Epithelial cell of proximal tubule (primary cell): ENCODE measurements around the gene SLC31A2. TPM values are rescaled to one million over a fixed set of nuclear protein-coding genes. Genes with fewer than 3 reads are reported as not detected.
"Not testable (repeated sequence)": the region's sequence is repeated elsewhere in the genome, so short reads cannot be mapped to it uniquely, and the experiment has no call there.

Experiments
- DNase-seq: peaks from one replicate; pipeline ENCODE4 v3.0.0-alpha.2; 2011; ENCODE audit warnings: low read depth
- H3K4me3 ChIP-seq: 2 replicates; pipeline ENCODE4 v1.5.1; 2011; ENCODE audit warnings: low read depth, mild to moderate bottlenecking, low read length
- CTCF ChIP-seq: conservative IDR thresholded peaks from 2 replicates; pipeline ENCODE4 v1.5.1; 2012; ENCODE audit warnings: low read depth, mild to moderate bottlenecking, low read length
- total RNA-seq: library from RNA; depleted of rRNA; stranded (reverse); fragments of >200 nt; gene quantifications from 2 replicates; pipeline ENCODE4 v1.2.3, GENCODE V29; 2015

SLC31A2 gene
- total RNA-seq, 1 donor from 2014 or later, result 3.7 TPM

GRCh38 chr9:113129884-113130283, 20.9 kb upstream of the SLC31A2 start:
- TF ChIP-seq CTCF, result no peak
- H3K4me3 ChIP-seq, result no peak overlapping the region
- no peak for DNase-seq

DNA sequence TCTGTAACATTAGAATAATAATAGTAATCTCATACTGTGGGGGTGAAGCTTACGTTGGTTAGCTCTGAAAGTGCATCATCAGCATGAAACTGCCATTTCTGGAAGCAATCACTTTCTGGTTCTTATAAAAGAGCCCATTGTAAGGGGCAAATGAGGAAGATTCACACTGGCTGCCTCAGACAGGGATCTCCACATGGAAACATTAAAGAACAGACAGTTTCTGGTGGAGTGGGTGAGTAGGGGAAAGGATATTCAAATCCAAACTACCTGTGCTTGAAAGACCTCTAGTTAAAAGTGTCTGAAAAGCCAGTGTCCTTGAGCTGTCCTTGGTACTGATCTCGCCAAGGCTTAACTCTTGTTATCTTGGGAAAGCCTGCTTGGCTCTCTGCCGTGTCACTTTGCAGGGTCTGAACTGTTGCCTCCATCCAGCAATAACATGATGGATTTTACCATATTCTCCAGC, 19.1 kb upstream of the SLC31A2 start:
- no peak for DNase-seq
- no peak overlapping the region for H3K4me3 ChIP-seq
- no peak for TF ChIP-seq CTCF

DNA sequence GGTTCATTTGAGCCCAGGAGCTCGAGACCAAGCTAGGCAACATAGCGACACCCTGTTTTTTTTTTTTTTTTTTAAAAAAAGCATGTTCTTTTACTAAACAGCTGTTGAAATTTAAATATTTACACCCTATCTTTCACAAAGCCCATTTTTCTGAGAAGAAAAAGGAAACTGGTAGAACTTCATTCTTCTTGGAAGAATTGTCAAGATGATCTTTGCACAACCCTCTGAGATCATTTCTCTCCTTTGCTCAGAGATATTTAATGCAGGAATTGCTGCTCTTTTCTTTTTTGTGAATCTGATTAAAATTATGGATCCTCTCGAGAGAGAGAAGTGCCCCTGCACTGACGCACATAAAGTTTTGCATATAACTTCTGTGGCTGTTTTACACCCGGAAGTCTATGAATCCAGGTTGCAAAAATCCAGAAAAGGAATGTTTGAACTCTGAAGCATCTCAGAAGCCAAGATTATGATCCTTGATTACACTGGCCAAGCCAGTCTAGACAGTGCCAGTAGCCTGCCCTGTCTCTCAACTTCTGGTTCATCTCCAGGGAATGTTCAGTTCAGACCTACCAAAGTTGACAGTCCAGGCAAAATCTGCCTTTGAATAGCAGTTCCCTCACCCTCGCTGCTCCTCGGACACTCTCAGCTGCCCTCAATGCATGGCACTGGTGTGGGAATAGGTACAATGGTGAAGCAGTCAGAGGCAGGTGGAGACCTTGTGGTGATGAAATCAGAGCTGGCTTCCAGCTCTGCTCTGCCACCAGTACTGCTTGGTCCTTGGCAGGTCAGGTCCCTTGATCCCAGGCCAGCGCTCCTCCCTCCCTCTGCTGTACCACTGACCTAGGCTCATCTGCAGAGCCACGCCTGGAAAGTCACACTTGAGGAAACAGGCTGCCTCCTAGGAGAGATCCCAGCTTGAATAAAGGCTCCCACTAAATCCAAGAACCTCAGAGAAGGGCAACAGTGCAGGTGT, 13.3 kb upstream of the SLC31A2 start:
- TF ChIP-seq CTCF, result no peak

GRCh38 chr9:113138760-113139159, 12.0 kb upstream of the SLC31A2 start:
- no peak for TF ChIP-seq CTCF
- DNase-seq, result no peak
- H3K4me3 ChIP-seq, result no peak overlapping the region

More for the DNA sequence above, 13.3 kb upstream of the SLC31A2 start:
- DNase-seq, result no peak
- H3K4me3 ChIP-seq, result no peak overlapping the region

DNA sequence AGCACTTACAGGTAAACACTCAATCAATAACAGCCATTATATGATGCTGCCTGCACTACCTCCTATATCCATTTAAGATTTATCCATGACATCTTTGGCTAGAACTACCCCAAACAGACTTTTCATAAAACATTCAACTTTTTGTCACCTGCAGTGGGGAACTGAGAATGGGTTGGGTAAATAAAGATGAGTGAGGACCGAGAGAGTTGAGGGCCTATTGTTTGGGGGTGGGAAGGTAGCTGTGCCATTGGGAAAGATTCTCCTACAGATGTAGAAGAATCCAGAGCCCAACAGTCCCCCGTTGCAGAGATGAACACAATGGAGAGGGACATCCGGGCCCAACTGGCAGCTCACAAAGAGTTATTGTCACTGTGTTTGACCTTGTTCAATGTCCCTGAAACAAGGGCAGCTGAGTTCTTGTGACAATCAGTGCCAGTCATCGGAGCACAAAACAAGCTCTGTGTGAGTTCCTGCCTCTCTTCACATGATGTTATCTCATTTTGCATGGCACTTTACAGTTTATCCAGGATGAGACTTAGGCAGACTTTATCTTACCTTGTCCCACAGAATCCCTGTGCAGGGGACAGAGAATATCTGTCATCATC, 11.5 kb upstream of the SLC31A2 start:
- no peak for DNase-seq
- TF ChIP-seq CTCF, result no peak
- H3K4me3 ChIP-seq, result no peak overlapping the region

GRCh38 chr9:113139953-113140352, 10.9 kb upstream of the SLC31A2 start:
- no peak overlapping the region for H3K4me3 ChIP-seq
- no peak for DNase-seq
- no peak for TF ChIP-seq CTCF

DNA sequence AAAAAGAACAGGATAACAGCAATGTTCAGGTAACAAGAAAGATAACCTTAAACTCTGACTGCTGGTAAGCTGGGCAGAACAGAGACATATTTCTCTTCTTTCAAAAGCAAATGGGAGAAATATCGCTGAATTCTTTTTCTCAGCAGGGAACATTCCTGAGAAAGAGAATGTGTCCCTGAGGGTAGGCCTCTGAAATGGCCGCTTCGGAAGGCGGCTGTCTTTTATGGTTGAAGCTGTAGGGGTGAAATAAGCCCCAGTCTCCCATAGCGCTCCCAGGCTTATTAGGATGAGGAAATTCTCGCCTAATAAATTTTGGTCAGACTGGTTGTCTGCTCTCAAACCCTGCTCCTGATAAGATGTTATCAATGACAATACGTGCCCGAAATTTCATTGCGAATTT, 9.9 kb upstream of the SLC31A2 start:
- H3K4me3 ChIP-seq, DNase-seq: not testable (repeated sequence)
